Liver (tissue), 9 donors: ENCODE data around the gene PDGFD. TPM values are rescaled to one million over a fixed set of nuclear protein-coding genes. Genes with fewer than 3 reads are reported as not detected.

Source experiments
- DNase-seq: peaks from one replicate; pipeline ENCODE4 v3.0.0-alpha.2; 2017; ENCODE audit warnings: low spot score
- H3K27ac ChIP-seq, 2 donors: one replicate each; pipeline ENCODE4 v1.7.0; 2013; ENCODE audit warnings: inconsistent platforms in 2 of 2, low read length in 2 of 2, control low read depth in 1 of 2, low read depth in 1 of 2, mild to moderate bottlenecking in 1 of 2
- H3K27me3 ChIP-seq, 4 donors: one replicate each; pipeline versions ENCODE4 v1.6.1 to v1.7.0; 2013; ENCODE audit warnings: low read length in 3 of 4, inconsistent platforms in 1 of 4, mild to moderate bottlenecking in 1 of 4, moderate library complexity in 1 of 4; ENCODE audit not compliant: control insufficient read depth in 4 of 4, insufficient read depth in 4 of 4
- H3K36me3 ChIP-seq, 4 donors: one replicate each; pipeline versions ENCODE4 v1.6.1 to v1.7.0; 2013; ENCODE audit warnings: low read length in 3 of 4, mild to moderate bottlenecking in 3 of 4, low read depth in 1 of 4, moderate library complexity in 1 of 4; ENCODE audit not compliant: control insufficient read depth in 4 of 4, insufficient read depth in 3 of 4
- H3K4me1 ChIP-seq, 4 donors: one replicate each; pipeline versions ENCODE4 v1.6.1 to v1.7.0; 2013; ENCODE audit warnings: low read length in 3 of 4, mild to moderate bottlenecking in 3 of 4, moderate library complexity in 1 of 4; ENCODE audit not compliant: control insufficient read depth in 4 of 4, insufficient read depth in 4 of 4
- H3K4me3 ChIP-seq, 3 donors: one replicate each; pipeline versions ENCODE4 v1.6.1 to v1.7.0; 2013; ENCODE audit warnings: low read length in 3 of 3, control low read depth in 1 of 3, low read depth in 1 of 3, mild to moderate bottlenecking in 1 of 3
- H3K9ac ChIP-seq, 2 donors: one replicate each; pipeline ENCODE4 v1.7.0; 2013; ENCODE audit warnings: low read length in 2 of 2, mild to moderate bottlenecking in 2 of 2, moderate library complexity in 2 of 2, control low read depth in 1 of 2, low read depth in 1 of 2
- H3K9me3 ChIP-seq, 4 donors: one replicate each; pipeline versions ENCODE4 v1.6.1 to v1.7.0; 2013; ENCODE audit warnings: low read length in 3 of 4; ENCODE audit not compliant: control insufficient read depth in 4 of 4
- ATF3 ChIP-seq: IDR thresholded peaks from 2 replicates; pipeline ENCODE4 v1.6.1; 2016; ENCODE audit warnings: antibody characterized with exemption
- EGR1 ChIP-seq, 2 donors: IDR thresholded peaks; 2 replicates each; pipeline ENCODE4 v1.6.1; 2016 to 2018; ENCODE audit warnings: antibody characterized with exemption in 2 of 2, low read depth in 2 of 2
- FOXA1 ChIP-seq: IDR thresholded peaks from 2 replicates; pipeline ENCODE4 v1.6.1; 2016; ENCODE audit warnings: antibody characterized with exemption
- HNF4A ChIP-seq, 2 donors: conservative IDR thresholded peaks; 2 replicates each; pipeline ENCODE4 v1.6.1; 2016; ENCODE audit warnings: antibody characterized with exemption in 2 of 2, mild to moderate bottlenecking in 2 of 2
- HNF4G ChIP-seq: IDR thresholded peaks from 2 replicates; pipeline ENCODE4 v1.6.1; 2016; ENCODE audit warnings: antibody characterized with exemption
- MAX ChIP-seq: IDR thresholded peaks from 2 replicates; pipeline ENCODE4 v1.6.1; 2016; ENCODE audit warnings: antibody characterized with exemption
- NR2F2 ChIP-seq: IDR thresholded peaks from 2 replicates; pipeline ENCODE4 v1.6.1; 2016; ENCODE audit warnings: antibody characterized with exemption
- RXRA ChIP-seq, 2 donors: IDR thresholded peaks; 2 replicates each; pipeline ENCODE4 v1.6.1; 2017 to 2018; ENCODE audit warnings: antibody characterized with exemption in 2 of 2, mild to moderate bottlenecking in 1 of 2
- SP1 ChIP-seq: IDR thresholded peaks from 2 replicates; pipeline ENCODE4 v1.6.1; 2018; ENCODE audit warnings: antibody characterized with exemption, mild to moderate bottlenecking
- YY1 ChIP-seq: IDR thresholded peaks from 2 replicates; pipeline ENCODE4 v1.6.1; 2016; ENCODE audit warnings: antibody characterized with exemption, mild to moderate bottlenecking
- WGBS: extraction: QIAGEN DNeasy Blood & Tissue Kit; methylation state at CpG from one replicate; pipeline ENCODE4 v1.1.7; 2013; 5-methylcytosine and 5-hydroxymethylcytosine counted together
- polyA plus RNA-seq, 2 donors: library from polyadenylated mRNA; stranded (reverse) in 1 of 2; unstranded in 1 of 2; fragments of 200-250 nt in 1 of 2; fragments of >200 nt in 1 of 2; fragmentation: Nextera tagmentation in 1 of 2; extraction: Ambion mirVana in 1 of 2; gene quantifications; one replicate each; pipeline versions ENCODE4 v1.2.1 to v1.2.3, GENCODE V29; 2013 to 2015
- total RNA-seq, 2 donors: library from RNA; depleted of rRNA; stranded (reverse); fragments of >200 nt; gene quantifications; one replicate each; pipeline ENCODE4 v1.2.3, GENCODE V29; 2014
- TF ChIP-seq, protein P1 (sequence below): fragments of 150-350 bp; IDR thresholded peaks from 2 replicates; pipeline ENCODE4 v1.5.1; 2017; ENCODE audit warnings: improper control_type of control experiment, low read depth, low read length; ENCODE audit not compliant: missing input control
- TF ChIP-seq, protein P2 (sequence below): IDR thresholded peaks from 2 replicates; pipeline ENCODE4 v1.6.1; 2016; ENCODE audit warnings: antibody characterized with exemption, mild to moderate bottlenecking
- TF ChIP-seq, protein P3 (sequence below): IDR thresholded peaks from 2 replicates; pipeline ENCODE4 v1.6.1; 2016; ENCODE audit warnings: antibody characterized with exemption
- donor health status: healthy.
- donor health status: healthy.
- donor health status: healthy.
- donor health status: healthy.
- donor health status: healthy.

The PDGFD gene
- total and polyA plus RNA-seq, 4 donors, result 1.0 to 3.3 (median 2.1) TPM

GRCh38 chr11:103980108-103980507 is 183.8 kb downstream of the PDGFD start:
- Histone ChIP-seq H3K27ac (no peak overlapping the region), H3K4me1 (no peaks in the 10 kb centered on the region), H3K9me3 (no peaks in the 10 kb centered on the region), H3K9ac (no peak overlapping the region), H3K27me3 (no peaks in the 10 kb centered on the region), H3K4me3 (no peak overlapping the region), H3K36me3 (no peaks in the 10 kb centered on the region)
- 93% methylated on average over 1 of the region's 1 CpG for WGBS
- TF ChIP-seq, protein P1, sequence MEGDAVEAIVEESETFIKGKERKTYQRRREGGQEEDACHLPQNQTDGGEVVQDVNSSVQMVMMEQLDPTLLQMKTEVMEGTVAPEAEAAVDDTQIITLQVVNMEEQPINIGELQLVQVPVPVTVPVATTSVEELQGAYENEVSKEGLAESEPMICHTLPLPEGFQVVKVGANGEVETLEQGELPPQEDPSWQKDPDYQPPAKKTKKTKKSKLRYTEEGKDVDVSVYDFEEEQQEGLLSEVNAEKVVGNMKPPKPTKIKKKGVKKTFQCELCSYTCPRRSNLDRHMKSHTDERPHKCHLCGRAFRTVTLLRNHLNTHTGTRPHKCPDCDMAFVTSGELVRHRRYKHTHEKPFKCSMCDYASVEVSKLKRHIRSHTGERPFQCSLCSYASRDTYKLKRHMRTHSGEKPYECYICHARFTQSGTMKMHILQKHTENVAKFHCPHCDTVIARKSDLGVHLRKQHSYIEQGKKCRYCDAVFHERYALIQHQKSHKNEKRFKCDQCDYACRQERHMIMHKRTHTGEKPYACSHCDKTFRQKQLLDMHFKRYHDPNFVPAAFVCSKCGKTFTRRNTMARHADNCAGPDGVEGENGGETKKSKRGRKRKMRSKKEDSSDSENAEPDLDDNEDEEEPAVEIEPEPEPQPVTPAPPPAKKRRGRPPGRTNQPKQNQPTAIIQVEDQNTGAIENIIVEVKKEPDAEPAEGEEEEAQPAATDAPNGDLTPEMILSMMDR, result no peak
- TF ChIP-seq FOXA1, result no peak
- TF ChIP-seq, protein P2, sequence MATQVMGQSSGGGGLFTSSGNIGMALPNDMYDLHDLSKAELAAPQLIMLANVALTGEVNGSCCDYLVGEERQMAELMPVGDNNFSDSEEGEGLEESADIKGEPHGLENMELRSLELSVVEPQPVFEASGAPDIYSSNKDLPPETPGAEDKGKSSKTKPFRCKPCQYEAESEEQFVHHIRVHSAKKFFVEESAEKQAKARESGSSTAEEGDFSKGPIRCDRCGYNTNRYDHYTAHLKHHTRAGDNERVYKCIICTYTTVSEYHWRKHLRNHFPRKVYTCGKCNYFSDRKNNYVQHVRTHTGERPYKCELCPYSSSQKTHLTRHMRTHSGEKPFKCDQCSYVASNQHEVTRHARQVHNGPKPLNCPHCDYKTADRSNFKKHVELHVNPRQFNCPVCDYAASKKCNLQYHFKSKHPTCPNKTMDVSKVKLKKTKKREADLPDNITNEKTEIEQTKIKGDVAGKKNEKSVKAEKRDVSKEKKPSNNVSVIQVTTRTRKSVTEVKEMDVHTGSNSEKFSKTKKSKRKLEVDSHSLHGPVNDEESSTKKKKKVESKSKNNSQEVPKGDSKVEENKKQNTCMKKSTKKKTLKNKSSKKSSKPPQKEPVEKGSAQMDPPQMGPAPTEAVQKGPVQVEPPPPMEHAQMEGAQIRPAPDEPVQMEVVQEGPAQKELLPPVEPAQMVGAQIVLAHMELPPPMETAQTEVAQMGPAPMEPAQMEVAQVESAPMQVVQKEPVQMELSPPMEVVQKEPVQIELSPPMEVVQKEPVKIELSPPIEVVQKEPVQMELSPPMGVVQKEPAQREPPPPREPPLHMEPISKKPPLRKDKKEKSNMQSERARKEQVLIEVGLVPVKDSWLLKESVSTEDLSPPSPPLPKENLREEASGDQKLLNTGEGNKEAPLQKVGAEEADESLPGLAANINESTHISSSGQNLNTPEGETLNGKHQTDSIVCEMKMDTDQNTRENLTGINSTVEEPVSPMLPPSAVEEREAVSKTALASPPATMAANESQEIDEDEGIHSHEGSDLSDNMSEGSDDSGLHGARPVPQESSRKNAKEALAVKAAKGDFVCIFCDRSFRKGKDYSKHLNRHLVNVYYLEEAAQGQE, result no peak
- TF ChIP-seq EGR1 (IDR thresholded peaks at IDR 0.05; ENCODE audit: low read depth in 2 of 2), result no peak
- no peak for TF ChIP-seq RXRA (IDR thresholded peaks at IDR 0.05)
- TF ChIP-seq, protein P3, sequence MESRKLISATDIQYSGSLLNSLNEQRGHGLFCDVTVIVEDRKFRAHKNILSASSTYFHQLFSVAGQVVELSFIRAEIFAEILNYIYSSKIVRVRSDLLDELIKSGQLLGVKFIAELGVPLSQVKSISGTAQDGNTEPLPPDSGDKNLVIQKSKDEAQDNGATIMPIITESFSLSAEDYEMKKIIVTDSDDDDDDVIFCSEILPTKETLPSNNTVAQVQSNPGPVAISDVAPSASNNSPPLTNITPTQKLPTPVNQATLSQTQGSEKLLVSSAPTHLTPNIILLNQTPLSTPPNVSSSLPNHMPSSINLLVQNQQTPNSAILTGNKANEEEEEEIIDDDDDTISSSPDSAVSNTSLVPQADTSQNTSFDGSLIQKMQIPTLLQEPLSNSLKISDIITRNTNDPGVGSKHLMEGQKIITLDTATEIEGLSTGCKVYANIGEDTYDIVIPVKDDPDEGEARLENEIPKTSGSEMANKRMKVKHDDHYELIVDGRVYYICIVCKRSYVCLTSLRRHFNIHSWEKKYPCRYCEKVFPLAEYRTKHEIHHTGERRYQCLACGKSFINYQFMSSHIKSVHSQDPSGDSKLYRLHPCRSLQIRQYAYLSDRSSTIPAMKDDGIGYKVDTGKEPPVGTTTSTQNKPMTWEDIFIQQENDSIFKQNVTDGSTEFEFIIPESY, result no peak
- no peak for TF ChIP-seq YY1
- TF ChIP-seq HNF4G, result no peak
- TF ChIP-seq ATF3, result no peak
- DNase-seq, result no peak

- no peak overlapping the region for H3K27ac ChIP-seq
- no peaks in the 10 kb centered on the region for H3K4me1 ChIP-seq
- H3K36me3 ChIP-seq, result no peaks in the 10 kb centered on the region
- no peak overlapping the region for H3K4me3 ChIP-seq
- no peak overlapping the region for H3K9ac ChIP-seq
- DNase-seq, result no peak
- H3K9me3 ChIP-seq, result no peaks in the 10 kb centered on the region
- 73% methylated on average over 5 of the region's 5 CpGs for WGBS
- H3K27me3 ChIP-seq, result no peaks in the 10 kb centered on the region
- TF ChIP-seq HNF4A (conservative IDR thresholded peaks at IDR 0.05) (no peak), YY1 (no peak), SP1 (no peak), MAX (no peak), FOXA1 (no peak), NR2F2 (no peak)
- TF ChIP-seq, protein P2, result no peak
- TF ChIP-seq, protein P1, result no peak
- TF ChIP-seq, protein P3, result no peak
Observed at GRCh38 chr11:103978616-103979595, 185.0 kb downstream of the PDGFD start.
